Testis (tissue), 3 donors: ENCODE measurements around the gene ASTN1. TPM values are rescaled to one million over a fixed set of nuclear protein-coding genes. Genes with fewer than 3 reads are reported as not detected.

ENCODE experiments used
- DNase-seq: peaks from one replicate; pipeline ENCODE4 v3.0.0-alpha.2; 2019
- H3K27ac ChIP-seq, 2 donors: fragments of 200-600 bp; sonication (generic); one replicate each; pipeline ENCODE4 v1.5.1; 2019
- H3K27me3 ChIP-seq: fragments of 200-600 bp; sonication (generic); one replicate; pipeline ENCODE4 v1.5.1; 2019
- H3K36me3 ChIP-seq: fragments of 200-600 bp; sonication (generic); one replicate; pipeline ENCODE4 v1.5.1; 2017; ENCODE audit warnings: low read depth; ENCODE audit errors: missing control alignments
- H3K4me1 ChIP-seq: fragments of 200-600 bp; sonication (generic); one replicate; pipeline ENCODE4 v1.5.1; 2019
- H3K4me3 ChIP-seq, 2 donors: fragments of 200-600 bp; sonication (generic); one replicate each; pipeline ENCODE4 v1.5.1; 2017 to 2019
- H3K9me3 ChIP-seq: fragments of 200-600 bp; sonication (generic); one replicate; pipeline ENCODE4 v1.5.1; 2017
- CTCF ChIP-seq, 3 experiments: fragments of 450-650 bp in 2 of 3; fragments of 200-600 bp in 1 of 3; sonication (generic) in 1 of 3; IDR thresholded peaks; one replicate each; pipeline ENCODE4 v1.5.1; 2016 to 2019; ENCODE audit warnings: antibody characterized with exemption in 3 of 3, mild to moderate bottlenecking in 2 of 3, moderate library complexity in 1 of 3
- POLR2A ChIP-seq: fragments of 450-650 bp; IDR thresholded peaks from one replicate; pipeline ENCODE4 v1.6.1; 2017; ENCODE audit warnings: antibody characterized with exemption, mild to moderate bottlenecking, moderate library complexity
- WGBS, 2 donors: methylation state at CpG; one replicate each; pipeline ENCODE4 v1.1.5; 2018; 5-methylcytosine and 5-hydroxymethylcytosine counted together
- intact Hi-C: fragments of 100-400 bp; cut with DNase I; formaldehyde crosslinking; loops from one replicate; pipeline ENCODE4 v1.15.1; 2023; ENCODE audit warnings: low total_unique reads
- polyA plus RNA-seq: library from polyadenylated mRNA; stranded (reverse); fragments of 350-450 nt; fragmentation: Illumina TruSeq; extraction: RNeasy Lipid Tissue Mini Kit (QIAGEN cat#74804); gene quantifications from one replicate; pipeline ENCODE4 v1.2.3, GENCODE V29; 2014; ENCODE audit warnings: low read depth, low replicate concordance; ENCODE audit not compliant: insufficient read depth
- total RNA-seq, 2 donors: library from RNA; depleted of rRNA; stranded (reverse); fragments of >200 nt; gene quantifications; one replicate each; pipeline ENCODE4 v1.2.3, GENCODE V29; 2016

Gene ASTN1
- total and polyA plus RNA-seq, 3 donors from 2014 or later = 1.2 to 2.7 (median 2.1) TPM

GRCh38 chr1:177032434-177032833 is 132.1 kb downstream of the ASTN1 start:
- Histone ChIP-seq H3K9me3 (no peaks in the 10 kb centered on the region), H3K4me3 (no peak overlapping the region), H3K27me3 (no peaks in the 10 kb centered on the region), H3K4me1 (no peaks in the 10 kb centered on the region), H3K27ac (no peak overlapping the region), H3K36me3 (no peaks in the 10 kb centered on the region)
- intact Hi-C loops = no loop called here
- TF ChIP-seq CTCF (IDR thresholded peaks at IDR 0.05) (no peak), POLR2A (no peak)
- peak; percentile 18 for DNase-seq
- 76 to 92% methylated on average over 12 to 22 of the region's 22 CpGs for WGBS, 2 donors

GRCh38 chr1:177024623-177025022 is 139.9 kb downstream of the ASTN1 start:
- 85 to 89% methylated on average over 4 of the region's 4 CpGs for WGBS, 2 donors
- Histone ChIP-seq H3K4me3 (no peak overlapping the region), H3K27me3 (no peaks in the 10 kb centered on the region), H3K9me3 (no peaks in the 10 kb centered on the region), H3K27ac (no peak overlapping the region), H3K4me1 (no peaks in the 10 kb centered on the region), H3K36me3 (no peaks in the 10 kb centered on the region)
- TF ChIP-seq CTCF (IDR thresholded peaks at IDR 0.05) = no peak
- TF ChIP-seq POLR2A = no peak
- DNase-seq = no peak
- intact Hi-C loops = no loop called here

- intact Hi-C loops = no loop called here
- H3K27ac ChIP-seq = no peak overlapping the region
- H3K9me3 ChIP-seq = no peaks in the 10 kb centered on the region
- H3K27me3 ChIP-seq = no peaks in the 10 kb centered on the region
- DNase-seq = no peak
- 81 to 83% methylated on average over 3 of the region's 3 CpGs for WGBS, 2 donors
- TF ChIP-seq CTCF (IDR thresholded peaks at IDR 0.05) (no peak), POLR2A (no peak)
- H3K36me3 ChIP-seq = no peaks in the 10 kb centered on the region
- no peaks in the 10 kb centered on the region for H3K4me1 ChIP-seq
- no peak overlapping the region for H3K4me3 ChIP-seq
Measured at GRCh38 chr1:177023726-177024125, 140.8 kb downstream of the ASTN1 start.

- no peaks in the 10 kb centered on the region for H3K4me1 ChIP-seq
- H3K4me3 ChIP-seq = no peak overlapping the region
- no peaks in the 10 kb centered on the region for H3K9me3 ChIP-seq
- H3K36me3 ChIP-seq = no peaks in the 10 kb centered on the region
- no peaks in the 10 kb centered on the region for H3K27me3 ChIP-seq
- DNase-seq = no peak
- intact Hi-C loops = no loop called here
- 87 to 95% methylated on average over 12 to 14 of the region's 14 CpGs for WGBS, 2 donors
- TF ChIP-seq POLR2A = no peak
- no peak for TF ChIP-seq CTCF (IDR thresholded peaks at IDR 0.05)
- H3K27ac ChIP-seq = no peak overlapping the region
Measured at GRCh38 chr1:177023249-177023648, 141.3 kb downstream of the ASTN1 start.

- Histone ChIP-seq H3K36me3 (no peaks in the 10 kb centered on the region), H3K27me3 (no peaks in the 10 kb centered on the region), H3K4me3 (no peak overlapping the region), H3K9me3 (no peaks in the 10 kb centered on the region), H3K27ac (no peak overlapping the region), H3K4me1 (no peaks in the 10 kb centered on the region)
- 88 to 96% methylated on average over 2 of the region's 2 CpGs for WGBS, 2 donors
- intact Hi-C loops = no loop called here
- TF ChIP-seq POLR2A = no peak
- no peak for TF ChIP-seq CTCF (IDR thresholded peaks at IDR 0.05)
- no peak for DNase-seq
Measured at GRCh38 chr1:177021687-177022086, 142.8 kb downstream of the ASTN1 start.
